Neural cell (in vitro differentiated cells): ENCODE results near the gene ADAMTS19.

Experiments
- EP300 ChIP-seq: fragments of 450-650 bp; conservative IDR thresholded peaks from 2 replicates; pipeline ENCODE4 v1.6.1; 2014; ENCODE audit warnings: antibody characterized with exemption, mild to moderate bottlenecking, moderate library complexity; ENCODE audit not compliant: poor library complexity, severe bottlenecking
- EZH2 ChIP-seq: fragments of 200-600, 300-800 bp; shearing (Covaris generic), sonication (generic); IDR thresholded peaks from 2 replicates; pipeline ENCODE4 v1.6.1; 2014; ENCODE audit warnings: antibody characterized with exemption, low read length, borderline replicate concordance, mild to moderate bottlenecking; ENCODE audit not compliant: insufficient read depth, poor library complexity, severe bottlenecking
- MXI1 ChIP-seq: fragments of 450-650 bp; conservative IDR thresholded peaks from 2 replicates; pipeline ENCODE4 v1.6.1; 2014; ENCODE audit warnings: antibody characterized with exemption, mild to moderate bottlenecking; ENCODE audit not compliant: poor library complexity, severe bottlenecking
- POLR2AphosphoS5 ChIP-seq: IDR thresholded peaks from 2 replicates; pipeline ENCODE4 v1.6.1; 2012
- RAD21 ChIP-seq: fragments of 450-650 bp; conservative IDR thresholded peaks from 2 replicates; pipeline ENCODE4 v1.6.1; 2014; ENCODE audit warnings: antibody characterized with exemption, mild to moderate bottlenecking, moderate library complexity
- TF ChIP-seq, protein P1 (sequence below): fragments of 450-650 bp; IDR thresholded peaks from 2 replicates; pipeline ENCODE4 v1.5.1; 2014; ENCODE audit warnings: antibody characterized with exemption, mild to moderate bottlenecking, moderate library complexity; ENCODE audit not compliant: poor library complexity, severe bottlenecking

DNA sequence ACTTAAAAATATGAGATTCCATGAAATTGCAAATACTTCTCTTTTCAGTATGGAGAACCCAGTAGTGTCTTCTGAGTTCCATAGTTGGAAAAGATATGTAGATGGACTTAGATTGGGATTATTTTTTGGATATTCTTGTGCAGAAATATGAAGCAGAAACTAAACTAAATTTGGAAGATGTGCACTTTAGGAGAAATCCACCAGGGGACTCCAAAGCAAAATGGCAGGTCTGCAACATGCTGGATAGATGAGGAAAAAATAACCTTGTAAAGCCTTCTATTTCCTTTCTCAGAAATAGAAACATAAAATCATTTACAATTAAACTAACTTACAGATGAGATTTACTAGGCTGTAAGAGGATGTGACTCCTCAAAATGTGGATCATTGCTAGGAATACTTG is 238.6 kb downstream of the ADAMTS19 start:
- no peak for TF ChIP-seq EZH2
- TF ChIP-seq, protein P1, sequence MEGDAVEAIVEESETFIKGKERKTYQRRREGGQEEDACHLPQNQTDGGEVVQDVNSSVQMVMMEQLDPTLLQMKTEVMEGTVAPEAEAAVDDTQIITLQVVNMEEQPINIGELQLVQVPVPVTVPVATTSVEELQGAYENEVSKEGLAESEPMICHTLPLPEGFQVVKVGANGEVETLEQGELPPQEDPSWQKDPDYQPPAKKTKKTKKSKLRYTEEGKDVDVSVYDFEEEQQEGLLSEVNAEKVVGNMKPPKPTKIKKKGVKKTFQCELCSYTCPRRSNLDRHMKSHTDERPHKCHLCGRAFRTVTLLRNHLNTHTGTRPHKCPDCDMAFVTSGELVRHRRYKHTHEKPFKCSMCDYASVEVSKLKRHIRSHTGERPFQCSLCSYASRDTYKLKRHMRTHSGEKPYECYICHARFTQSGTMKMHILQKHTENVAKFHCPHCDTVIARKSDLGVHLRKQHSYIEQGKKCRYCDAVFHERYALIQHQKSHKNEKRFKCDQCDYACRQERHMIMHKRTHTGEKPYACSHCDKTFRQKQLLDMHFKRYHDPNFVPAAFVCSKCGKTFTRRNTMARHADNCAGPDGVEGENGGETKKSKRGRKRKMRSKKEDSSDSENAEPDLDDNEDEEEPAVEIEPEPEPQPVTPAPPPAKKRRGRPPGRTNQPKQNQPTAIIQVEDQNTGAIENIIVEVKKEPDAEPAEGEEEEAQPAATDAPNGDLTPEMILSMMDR, result no peak
- TF ChIP-seq RAD21, result no peak
- TF ChIP-seq EP300, result no peak
- TF ChIP-seq MXI1, result no peak
- no peak for TF ChIP-seq POLR2AphosphoS5
